HepG2 (cell line): ENCODE measurements around the gene SUSD2. TPM values are rescaled to one million over a fixed set of nuclear protein-coding genes. Genes with fewer than 3 reads are reported as not detected.

Experiments used
- DDIT3 ChIP-seq: sonication (generic); formaldehyde crosslinking; IDR thresholded peaks from 2 replicates; pipeline ENCODE4 v1.4.0; 2020; ENCODE audit warnings: mild to moderate bottlenecking, missing genetic modification reagents
- GMEB1 ChIP-seq: sonication (generic); formaldehyde crosslinking; IDR thresholded peaks from 2 replicates; pipeline ENCODE4 v1.5.1; 2020; ENCODE audit warnings: missing genetic modification reagents, mild to moderate bottlenecking, borderline replicate concordance
- HDAC1 ChIP-seq: sonication (generic); formaldehyde crosslinking; IDR thresholded peaks from 2 replicates; pipeline ENCODE4 v1.5.1; 2020; ENCODE audit warnings: mild to moderate bottlenecking, missing genetic modification reagents
- MEF2D ChIP-seq: sonication (generic); formaldehyde crosslinking; IDR thresholded peaks from 2 replicates; pipeline ENCODE4 v1.5.1; 2020; ENCODE audit warnings: mild to moderate bottlenecking, missing genetic modification reagents
- MEIS1 ChIP-seq: sonication (generic); formaldehyde crosslinking; IDR thresholded peaks from 2 replicates; pipeline ENCODE4 v1.9.0; 2021; ENCODE audit warnings: mild to moderate bottlenecking, missing genetic modification reagents, moderate library complexity, borderline replicate concordance
- MIXL1 ChIP-seq: IDR thresholded peaks from 2 replicates; pipeline ENCODE4 v1.6.1; 2016
- MTA1 ChIP-seq: sonication (generic); formaldehyde crosslinking; IDR thresholded peaks from 2 replicates; pipeline ENCODE4 v1.4.0; 2020; ENCODE audit warnings: missing genetic modification reagents, mild to moderate bottlenecking, borderline replicate concordance
- MYC ChIP-seq: sonication (generic); formaldehyde crosslinking; IDR thresholded peaks from 2 replicates; pipeline ENCODE4 v1.9.0; 2021; ENCODE audit warnings: missing genetic modification reagents, borderline replicate concordance
- NCOA2 ChIP-seq: sonication (generic); formaldehyde crosslinking; IDR thresholded peaks from 2 replicates; pipeline ENCODE4 v1.8.0; 2022; ENCODE audit warnings: inconsistent platforms
- NFE2 ChIP-seq: sonication (generic); formaldehyde crosslinking; IDR thresholded peaks from 2 replicates; pipeline ENCODE4 v1.4.0; 2020; ENCODE audit warnings: missing genetic modification reagents
- NFYC ChIP-seq: IDR thresholded peaks from 2 replicates; pipeline ENCODE4 v1.6.1; 2016; ENCODE audit warnings: missing genetic modification reagents, missing compliant biosample characterization
- SALL1 ChIP-seq: sonication (generic); formaldehyde crosslinking; IDR thresholded peaks from 2 replicates; pipeline ENCODE4 v1.8.0; 2022; ENCODE audit warnings: mild to moderate bottlenecking, missing genetic modification reagents
- TARDBP ChIP-seq: sonication (generic); formaldehyde crosslinking; IDR thresholded peaks from 2 replicates; pipeline ENCODE4 v1.8.0; 2022; ENCODE audit warnings: mild to moderate bottlenecking, missing genetic modification reagents
- THAP8 ChIP-seq: sonication (generic); formaldehyde crosslinking; IDR thresholded peaks from 2 replicates; pipeline ENCODE4 v1.5.1; 2020; ENCODE audit warnings: missing genetic modification reagents, mild to moderate bottlenecking, borderline replicate concordance
- ZNF331 ChIP-seq: sonication (generic); formaldehyde crosslinking; IDR thresholded peaks from 2 replicates; pipeline ENCODE4 v1.4.0; 2020; ENCODE audit warnings: missing genetic modification reagents
- ZNF343 ChIP-seq: sonication (generic); formaldehyde crosslinking; IDR thresholded peaks from 2 replicates; pipeline ENCODE4 v1.4.0; 2020; ENCODE audit warnings: mild to moderate bottlenecking, missing genetic modification reagents
- ZNF441 ChIP-seq: sonication (generic); formaldehyde crosslinking; IDR thresholded peaks from 2 replicates; pipeline ENCODE4 v1.7.0; 2021; ENCODE audit warnings: missing genetic modification reagents, borderline replicate concordance
- ZNF614 ChIP-seq: IDR thresholded peaks from 2 replicates; pipeline ENCODE4 v1.6.1; 2018; ENCODE audit warnings: missing biosample characterization, missing genetic modification reagents, inconsistent platforms, borderline replicate concordance
- ZNF691 ChIP-seq: sonication (generic); formaldehyde crosslinking; IDR thresholded peaks from 2 replicates; pipeline ENCODE4 v1.4.0; 2020; ENCODE audit warnings: missing genetic modification reagents, low read depth, mild to moderate bottlenecking, borderline replicate concordance
- polyA plus RNA-seq, 8 experiments: library from polyadenylated mRNA; depleted of rRNA in 3 of 8; stranded (reverse) in 7 of 8; unstranded in 1 of 8; fragments of >200 nt; fragmentation: Illumina TruSeq in 4 of 8; extraction: Trizol in 4 of 8; gene quantifications; 2 replicates each; pipeline versions ENCODE4 v1.2.1 to v1.2.3, GENCODE V29; 2011 to 2016; ENCODE audit warnings: low read depth in 4 of 8, missing spikeins in 1 of 8, mixed read lengths in 1 of 8; ENCODE audit not compliant: insufficient read depth in 1 of 8
- total RNA-seq, 5 experiments: library from RNA; depleted of rRNA; stranded (reverse); fragments of >200 nt; fragmentation: Illumina TruSeq; extraction: Trizol; gene quantifications; 2 replicates each; pipeline ENCODE4 v1.2.3, GENCODE V29; 2016; ENCODE audit warnings: low read depth in 1 of 5
- TF ChIP-seq, protein P1 (sequence below): sonication (generic); formaldehyde crosslinking; IDR thresholded peaks from 2 replicates; pipeline ENCODE4 v1.5.1; 2020; ENCODE audit warnings: mild to moderate bottlenecking, moderate library complexity, missing genetic modification reagents
- TF ChIP-seq, protein P2 (sequence below): IDR thresholded peaks from 2 replicates; pipeline ENCODE4 v1.6.1; 2012; ENCODE audit warnings: inconsistent platforms
- TF ChIP-seq, protein P3 (sequence below): sonication (generic); formaldehyde crosslinking; IDR thresholded peaks from 2 replicates; pipeline ENCODE4 v1.4.0; 2020; ENCODE audit warnings: missing genetic modification reagents, borderline replicate concordance

SUSD2 gene
- total and polyA plus RNA-seq, 2 of the 13 experiments (the other 11 are each of a cell fraction or from before 2014, with no cell fraction given): 2.1 to 11.0 TPM

DNA sequence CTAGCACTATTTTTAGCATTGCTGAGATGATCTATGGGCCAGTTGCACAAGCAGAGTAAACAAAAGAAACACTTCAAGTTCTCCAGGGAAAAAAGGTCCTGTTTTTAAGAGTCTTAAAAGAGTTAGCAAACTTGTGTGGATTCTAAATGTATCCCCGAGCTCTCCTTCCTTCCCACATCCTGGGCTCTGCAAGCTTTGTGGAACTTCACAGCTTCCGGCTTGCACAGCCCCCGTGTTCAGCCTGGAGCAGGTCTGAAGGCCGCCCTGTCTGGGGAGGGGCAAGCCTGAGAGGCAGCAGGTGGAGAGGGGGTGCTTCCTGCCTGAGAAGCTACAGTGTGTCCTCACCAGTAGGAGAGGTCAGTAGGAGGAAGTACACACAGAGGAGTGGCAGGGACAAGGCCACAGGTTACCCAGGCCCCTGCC lies 35.1 kb upstream of the SUSD2 start (continued):
- TF ChIP-seq, protein P1, sequence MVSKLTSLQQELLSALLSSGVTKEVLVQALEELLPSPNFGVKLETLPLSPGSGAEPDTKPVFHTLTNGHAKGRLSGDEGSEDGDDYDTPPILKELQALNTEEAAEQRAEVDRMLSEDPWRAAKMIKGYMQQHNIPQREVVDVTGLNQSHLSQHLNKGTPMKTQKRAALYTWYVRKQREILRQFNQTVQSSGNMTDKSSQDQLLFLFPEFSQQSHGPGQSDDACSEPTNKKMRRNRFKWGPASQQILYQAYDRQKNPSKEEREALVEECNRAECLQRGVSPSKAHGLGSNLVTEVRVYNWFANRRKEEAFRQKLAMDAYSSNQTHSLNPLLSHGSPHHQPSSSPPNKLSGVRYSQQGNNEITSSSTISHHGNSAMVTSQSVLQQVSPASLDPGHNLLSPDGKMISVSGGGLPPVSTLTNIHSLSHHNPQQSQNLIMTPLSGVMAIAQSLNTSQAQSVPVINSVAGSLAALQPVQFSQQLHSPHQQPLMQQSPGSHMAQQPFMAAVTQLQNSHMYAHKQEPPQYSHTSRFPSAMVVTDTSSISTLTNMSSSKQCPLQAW (CRISPR knock-in tag): peak; percentile 65; the same call in 1 of the 2 replicates
- TF ChIP-seq THAP8 (no peak), SALL1 (CRISPR knock-in tag) (peak; percentile 76), GMEB1 (CRISPR knock-in tag) (no peak), MEF2D (CRISPR knock-in tag) (peak; percentile 92), ZNF343 (CRISPR knock-in tag) (0 out of 2 replicates have a peak, but pooled peaks have one; percentile 34), DDIT3 (CRISPR knock-in tag) (no peak), NFE2 (CRISPR knock-in tag) (no peak), ZNF691 (CRISPR knock-in tag) (peak; percentile 80), MEIS1 (CRISPR knock-in tag) (peak; percentile 56; the same call in 1 of the 2 replicates), HDAC1 (CRISPR knock-in tag) (peak; percentile 71; the same call in 1 of the 2 replicates), NFYC (CRISPR knock-in tag) (0 out of 2 replicates have a peak, but pooled peaks have one; percentile 9), TARDBP (CRISPR knock-in tag) (peak; percentile 71; the same call in 1 of the 2 replicates), ZNF441 (CRISPR knock-in tag) (0 out of 2 replicates have a peak, but pooled peaks have one; percentile 57), NCOA2 (CRISPR knock-in tag) (no peak; the same call in 1 of the 2 replicates), ZNF331 (CRISPR knock-in tag) (peak; percentile 85), MTA1 (peak; percentile 64; the same call in 1 of the 2 replicates), MIXL1 (CRISPR knock-in tag) (0 out of 2 replicates have a peak, but pooled peaks have one; percentile 13), MYC (CRISPR knock-in tag) (peak; percentile 70), ZNF614 (CRISPR knock-in tag) (peak; percentile 70; the same call in 1 of the 2 replicates)
- TF ChIP-seq, protein P2, sequence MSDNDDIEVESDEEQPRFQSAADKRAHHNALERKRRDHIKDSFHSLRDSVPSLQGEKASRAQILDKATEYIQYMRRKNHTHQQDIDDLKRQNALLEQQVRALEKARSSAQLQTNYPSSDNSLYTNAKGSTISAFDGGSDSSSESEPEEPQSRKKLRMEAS: peak; percentile 52
- TF ChIP-seq, protein P3, sequence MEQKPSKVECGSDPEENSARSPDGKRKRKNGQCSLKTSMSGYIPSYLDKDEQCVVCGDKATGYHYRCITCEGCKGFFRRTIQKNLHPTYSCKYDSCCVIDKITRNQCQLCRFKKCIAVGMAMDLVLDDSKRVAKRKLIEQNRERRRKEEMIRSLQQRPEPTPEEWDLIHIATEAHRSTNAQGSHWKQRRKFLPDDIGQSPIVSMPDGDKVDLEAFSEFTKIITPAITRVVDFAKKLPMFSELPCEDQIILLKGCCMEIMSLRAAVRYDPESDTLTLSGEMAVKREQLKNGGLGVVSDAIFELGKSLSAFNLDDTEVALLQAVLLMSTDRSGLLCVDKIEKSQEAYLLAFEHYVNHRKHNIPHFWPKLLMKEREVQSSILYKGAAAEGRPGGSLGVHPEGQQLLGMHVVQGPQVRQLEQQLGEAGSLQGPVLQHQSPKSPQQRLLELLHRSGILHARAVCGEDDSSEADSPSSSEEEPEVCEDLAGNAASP (CRISPR knock-in tag): peak; percentile 57; the same call in 1 of the 2 replicates
